GM10266 (cell line): ENCODE results near the gene POC1A.

ENCODE experiments used
- DNase-seq: peaks from one replicate; pipeline ENCODE4 v3.0.0; 2012; ENCODE audit errors: extremely low spot score
- TF ChIP-seq, protein P1 (sequence below): IDR thresholded peaks from 2 replicates; pipeline ENCODE4 v1.5.1; 2012; ENCODE audit warnings: mild to moderate bottlenecking, low read depth; ENCODE audit not compliant: control insufficient read depth, insufficient read depth; ENCODE audit errors: missing control alignments

The POC1A gene

DNA sequence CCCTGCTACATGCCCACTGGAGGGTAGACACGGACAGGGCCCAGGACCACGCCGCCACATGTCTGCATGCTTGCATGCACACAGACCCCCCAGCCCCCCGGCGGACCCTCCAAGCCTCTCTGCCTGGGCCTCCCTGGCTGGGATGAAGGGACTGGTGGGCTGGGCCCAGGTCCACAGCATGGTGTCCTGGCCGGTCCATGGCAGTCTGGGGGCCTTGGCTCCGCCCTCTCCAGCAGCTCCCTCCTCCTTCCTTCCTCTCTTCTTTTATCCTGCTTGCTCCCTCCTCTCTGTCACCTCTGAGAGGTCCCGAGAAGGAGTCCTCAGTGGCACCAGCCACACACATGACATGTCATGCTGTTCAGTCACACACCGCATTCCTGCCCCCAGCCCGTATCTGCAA lies 122.3 kb downstream of the POC1A start:
- TF ChIP-seq, protein P1, sequence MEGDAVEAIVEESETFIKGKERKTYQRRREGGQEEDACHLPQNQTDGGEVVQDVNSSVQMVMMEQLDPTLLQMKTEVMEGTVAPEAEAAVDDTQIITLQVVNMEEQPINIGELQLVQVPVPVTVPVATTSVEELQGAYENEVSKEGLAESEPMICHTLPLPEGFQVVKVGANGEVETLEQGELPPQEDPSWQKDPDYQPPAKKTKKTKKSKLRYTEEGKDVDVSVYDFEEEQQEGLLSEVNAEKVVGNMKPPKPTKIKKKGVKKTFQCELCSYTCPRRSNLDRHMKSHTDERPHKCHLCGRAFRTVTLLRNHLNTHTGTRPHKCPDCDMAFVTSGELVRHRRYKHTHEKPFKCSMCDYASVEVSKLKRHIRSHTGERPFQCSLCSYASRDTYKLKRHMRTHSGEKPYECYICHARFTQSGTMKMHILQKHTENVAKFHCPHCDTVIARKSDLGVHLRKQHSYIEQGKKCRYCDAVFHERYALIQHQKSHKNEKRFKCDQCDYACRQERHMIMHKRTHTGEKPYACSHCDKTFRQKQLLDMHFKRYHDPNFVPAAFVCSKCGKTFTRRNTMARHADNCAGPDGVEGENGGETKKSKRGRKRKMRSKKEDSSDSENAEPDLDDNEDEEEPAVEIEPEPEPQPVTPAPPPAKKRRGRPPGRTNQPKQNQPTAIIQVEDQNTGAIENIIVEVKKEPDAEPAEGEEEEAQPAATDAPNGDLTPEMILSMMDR: no peak
- no peak for DNase-seq

DNA sequence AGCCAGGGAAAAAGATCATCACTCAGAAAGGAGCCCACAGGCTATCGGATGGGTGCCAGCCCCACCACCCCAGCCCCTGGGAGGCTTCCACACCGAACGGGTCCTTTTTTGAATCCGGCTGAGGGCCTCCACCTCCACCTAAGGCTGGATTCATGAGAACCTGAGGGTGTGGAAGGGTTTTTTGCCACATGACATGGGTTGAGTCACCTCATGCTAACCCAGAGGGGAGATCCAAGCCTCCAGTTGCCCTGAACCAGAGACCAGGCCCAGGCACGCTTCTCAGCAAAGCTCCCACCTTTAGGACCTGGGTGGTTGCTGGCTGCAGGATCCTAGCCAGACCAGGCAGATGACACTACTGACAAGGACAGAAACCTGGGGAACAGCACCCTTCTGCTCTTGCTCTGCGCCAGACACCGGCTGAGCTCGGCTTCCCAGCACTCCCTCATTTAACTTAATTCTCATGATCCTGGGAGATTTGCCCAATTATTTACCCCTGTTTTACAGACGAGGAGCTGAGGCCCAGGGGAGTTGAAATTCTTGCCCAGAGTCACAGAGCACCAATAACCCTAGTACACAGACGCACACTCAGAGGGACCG lies 123.4 kb downstream of the POC1A start:
- TF ChIP-seq, protein P1: no peak

DNA sequence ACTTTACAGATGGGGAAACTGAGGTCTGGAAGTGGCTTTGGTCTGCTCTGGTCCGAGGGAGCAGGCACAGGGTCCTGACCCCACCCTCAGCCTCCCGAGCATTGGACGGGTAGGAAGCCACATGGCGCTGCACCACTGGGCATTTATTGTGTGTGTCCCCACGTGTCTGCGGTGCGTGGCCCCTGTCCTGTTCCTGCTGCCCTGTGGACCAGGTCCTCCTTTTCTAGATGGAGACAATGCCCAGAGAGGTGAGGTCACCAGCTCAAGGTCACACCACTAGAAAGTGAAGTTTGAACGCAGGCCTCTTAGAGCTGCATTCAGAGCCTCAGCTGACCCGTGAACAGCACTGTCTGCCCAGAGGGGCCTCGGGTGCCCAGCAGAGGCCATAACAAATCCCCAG lies 124.7 kb downstream of the POC1A start:
- TF ChIP-seq, protein P1: no peak
- DNase-seq: no peak

More for the DNA sequence above, 123.4 kb downstream of the POC1A start:
- no peak for DNase-seq

DNA sequence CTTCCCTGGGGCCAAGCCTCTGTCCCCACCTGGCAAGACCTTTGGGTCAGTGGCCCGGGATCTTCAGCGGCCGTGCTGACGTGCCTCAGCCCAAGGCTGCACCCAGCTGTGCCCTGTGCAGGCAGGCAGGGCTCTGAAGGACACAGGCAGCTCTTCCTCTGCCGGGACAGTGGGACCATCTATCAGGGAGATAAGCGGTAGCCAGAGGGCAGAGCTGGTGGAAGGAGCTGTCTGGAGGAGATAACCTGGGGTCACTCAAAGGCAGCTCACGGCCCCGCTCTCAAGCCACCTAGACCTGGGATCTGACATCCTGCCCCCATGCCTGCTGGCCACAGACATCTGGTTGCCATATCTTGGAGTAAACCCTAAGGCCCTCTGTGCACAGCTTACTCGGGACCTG lies 125.2 kb downstream of the POC1A start:
- DNase-seq: no peak
- TF ChIP-seq, protein P1: no peak

DNA sequence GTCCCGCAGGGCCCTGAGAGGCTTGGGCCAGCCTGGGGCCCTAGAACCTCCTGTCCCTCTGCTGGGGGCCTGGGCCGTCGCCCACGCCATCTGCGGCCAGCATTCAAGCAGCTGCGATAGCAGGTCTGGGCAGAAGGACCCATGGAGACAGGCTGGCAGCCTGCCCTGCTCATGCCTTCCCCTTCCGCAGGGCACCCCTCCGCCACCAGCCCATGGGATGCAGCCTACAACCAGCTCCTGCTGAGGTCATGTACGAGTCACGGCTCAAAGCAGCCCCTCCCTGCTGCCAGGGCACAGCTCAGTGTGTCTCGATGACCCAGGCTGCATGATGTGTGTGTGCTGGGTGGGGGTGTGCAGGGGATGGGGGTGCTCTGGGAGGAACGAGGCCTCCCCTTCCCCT lies 125.7 kb downstream of the POC1A start:
- TF ChIP-seq, protein P1: no peak
- DNase-seq: no peak

DNA sequence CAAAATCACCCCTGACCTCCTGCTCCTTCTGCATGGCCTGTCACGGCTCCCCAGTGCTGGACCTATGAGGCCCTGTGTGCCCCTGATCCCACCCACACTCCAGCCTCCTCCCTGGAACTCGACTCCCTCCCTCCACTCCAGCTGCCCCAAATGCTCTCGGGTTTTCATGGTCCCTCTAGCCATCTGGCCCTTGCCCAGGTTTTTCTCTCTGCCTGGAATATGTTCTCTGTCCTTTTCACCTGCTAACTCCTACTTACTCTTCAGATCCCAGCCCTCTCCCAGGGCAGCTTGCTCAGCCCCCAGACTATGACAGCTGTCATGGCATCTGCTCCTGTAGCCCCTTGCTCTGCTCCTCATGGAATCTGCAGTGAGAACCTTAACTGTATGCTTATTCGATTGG lies 128.2 kb downstream of the POC1A start:
- TF ChIP-seq, protein P1: no peak

DNA sequence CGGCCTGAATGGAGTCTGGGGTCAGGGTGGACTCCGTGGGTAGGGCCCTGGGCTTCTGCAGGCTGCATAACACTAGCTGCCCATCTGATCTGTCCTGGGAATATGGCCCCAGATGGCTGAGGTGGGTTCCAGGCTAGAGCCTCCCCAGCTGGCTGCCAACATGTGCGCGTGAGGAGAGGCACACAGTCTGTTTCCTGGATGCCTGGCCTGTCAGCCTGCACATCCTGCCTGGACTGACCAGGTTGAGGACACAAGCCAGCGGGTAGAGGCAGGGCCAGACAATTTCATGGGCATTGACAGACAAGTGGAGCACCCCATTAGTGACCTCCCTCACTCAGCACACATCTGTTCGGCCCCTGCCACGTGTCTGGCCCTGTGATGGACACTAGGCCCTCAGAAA lies 128.8 kb downstream of the POC1A start:
- no peak for DNase-seq
- TF ChIP-seq, protein P1: no peak

More for the DNA sequence above, 128.2 kb downstream of the POC1A start:
- no peak for DNase-seq
